Measurements from ENCODE around the gene BAIAP2L2. TPM values are rescaled to one million over a fixed set of nuclear protein-coding genes. Genes with fewer than 3 reads are reported as not detected.

Gene BAIAP2L2
- total RNA-seq, 2 donors from 2014 or later = 2.5 TPM; not detected in 1

DNA sequence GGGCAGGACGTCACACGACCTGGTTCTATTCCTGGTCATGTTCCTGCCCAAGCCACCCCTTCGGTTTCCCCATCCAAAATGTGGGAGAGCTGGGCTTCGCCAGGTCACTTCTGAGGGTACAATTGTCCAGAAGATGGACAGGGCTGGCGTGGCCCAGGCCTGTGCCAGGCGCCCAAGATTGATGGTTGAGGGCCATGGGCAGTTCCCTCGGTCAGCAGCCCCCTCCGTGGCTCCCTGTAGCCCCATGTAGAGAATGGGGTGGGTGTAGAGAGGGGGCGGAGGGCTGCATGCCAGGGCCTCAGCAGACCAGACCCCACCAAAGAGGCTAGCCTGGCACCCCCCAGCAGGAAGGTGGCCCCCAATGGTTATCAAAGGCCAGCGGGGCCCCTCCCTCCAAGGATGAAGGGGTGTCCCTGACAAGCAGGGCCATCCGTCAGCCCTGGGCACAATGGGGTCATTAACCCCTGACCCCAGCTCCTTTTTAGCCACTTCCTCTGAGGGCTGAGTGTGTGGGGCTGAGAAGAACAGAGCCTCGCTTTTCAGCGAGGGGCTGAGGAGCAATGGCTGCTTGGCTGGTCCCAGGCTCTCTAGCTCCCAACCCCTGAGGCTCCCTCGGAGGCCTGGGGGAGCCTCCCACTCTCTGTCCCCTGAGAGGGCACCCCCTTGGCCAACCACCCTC, 64.3 kb downstream of the BAIAP2L2 start:
- H3K27me3 ChIP-seq (replicated peaks; ENCODE audit: insufficient read depth) = no peaks in the 10 kb centered on the region
- no peaks in the 10 kb centered on the region for H3K9me3 ChIP-seq
- H3K4me1 ChIP-seq (ENCODE audit: control insufficient read depth in 1 of 2, low read depth in 2 of 2) = no peaks in the 10 kb centered on the region
- ATAC-seq (ENCODE audit: insufficient number of reproducible peaks, low FRiP score, low read depth) = no peak
- H3K4me3 ChIP-seq = no peak overlapping the region
- H3K36me3 ChIP-seq = no peaks in the 10 kb centered on the region
- TF ChIP-seq, protein P1, sequence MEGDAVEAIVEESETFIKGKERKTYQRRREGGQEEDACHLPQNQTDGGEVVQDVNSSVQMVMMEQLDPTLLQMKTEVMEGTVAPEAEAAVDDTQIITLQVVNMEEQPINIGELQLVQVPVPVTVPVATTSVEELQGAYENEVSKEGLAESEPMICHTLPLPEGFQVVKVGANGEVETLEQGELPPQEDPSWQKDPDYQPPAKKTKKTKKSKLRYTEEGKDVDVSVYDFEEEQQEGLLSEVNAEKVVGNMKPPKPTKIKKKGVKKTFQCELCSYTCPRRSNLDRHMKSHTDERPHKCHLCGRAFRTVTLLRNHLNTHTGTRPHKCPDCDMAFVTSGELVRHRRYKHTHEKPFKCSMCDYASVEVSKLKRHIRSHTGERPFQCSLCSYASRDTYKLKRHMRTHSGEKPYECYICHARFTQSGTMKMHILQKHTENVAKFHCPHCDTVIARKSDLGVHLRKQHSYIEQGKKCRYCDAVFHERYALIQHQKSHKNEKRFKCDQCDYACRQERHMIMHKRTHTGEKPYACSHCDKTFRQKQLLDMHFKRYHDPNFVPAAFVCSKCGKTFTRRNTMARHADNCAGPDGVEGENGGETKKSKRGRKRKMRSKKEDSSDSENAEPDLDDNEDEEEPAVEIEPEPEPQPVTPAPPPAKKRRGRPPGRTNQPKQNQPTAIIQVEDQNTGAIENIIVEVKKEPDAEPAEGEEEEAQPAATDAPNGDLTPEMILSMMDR (IDR thresholded peaks at IDR 0.05) = no peak
- H3K27ac ChIP-seq = no peak overlapping the region
- no peak for DNase-seq (ENCODE audit: low spot score)

DNA sequence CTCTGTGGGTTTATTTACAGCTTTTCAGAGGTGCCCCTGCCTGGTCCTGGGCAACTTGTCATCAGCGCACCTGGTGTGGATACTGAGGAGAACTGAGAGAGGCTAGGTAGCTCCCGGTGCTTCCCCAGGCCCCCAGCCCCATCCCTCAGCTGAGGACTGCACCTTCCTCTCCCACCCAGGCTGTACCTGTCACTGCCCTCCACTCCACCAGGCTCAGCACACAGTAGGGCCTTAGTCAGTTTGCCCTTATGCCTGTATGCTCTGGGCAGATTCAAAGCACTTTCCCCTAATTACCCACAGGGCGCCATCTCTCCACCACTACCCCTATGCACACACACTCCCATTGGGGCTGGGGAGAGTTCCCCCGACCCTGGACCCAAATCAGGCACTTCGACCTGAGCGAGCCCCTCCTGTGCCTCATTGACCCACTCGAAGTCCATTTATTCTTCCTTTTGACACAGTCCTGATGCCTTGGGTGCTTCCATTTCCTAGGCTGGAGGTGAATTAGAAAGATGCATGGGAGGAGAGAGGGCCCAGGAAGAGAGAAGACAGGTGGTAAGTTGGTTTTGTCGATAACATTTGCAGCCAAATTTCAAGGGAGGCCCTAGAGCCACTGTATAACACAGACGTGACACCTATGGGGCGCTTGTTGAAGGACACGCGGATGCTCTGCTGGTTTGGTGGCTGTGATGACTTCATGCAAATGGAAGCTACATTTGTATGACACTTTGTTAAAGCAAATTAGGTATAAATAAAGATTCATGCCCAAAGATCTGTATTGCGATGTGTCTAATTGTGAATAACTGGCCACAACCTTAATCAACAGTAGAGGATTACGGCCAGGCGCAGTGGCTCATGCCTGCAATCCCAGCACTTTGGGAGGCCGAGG, 67.1 kb downstream of the BAIAP2L2 start:
- DNase-seq (ENCODE audit: low spot score) (no peak), ATAC-seq (ENCODE audit: insufficient number of reproducible peaks, low FRiP score, low read depth) (no peak)
- Histone ChIP-seq H3K36me3 (no peaks in the 10 kb centered on the region), H3K27ac (no peak overlapping the region), H3K4me3 (no peak overlapping the region), H3K27me3 (replicated peaks; ENCODE audit: insufficient read depth) (no peaks in the 10 kb centered on the region), H3K4me1 (ENCODE audit: control insufficient read depth in 1 of 2, low read depth in 2 of 2) (peaks cover 0 to 14% of the 10 kb centered on the region in 2 donors), H3K9me3 (no peaks in the 10 kb centered on the region)
- TF ChIP-seq, protein P1 (IDR thresholded peaks at IDR 0.05) = no peak

DNA sequence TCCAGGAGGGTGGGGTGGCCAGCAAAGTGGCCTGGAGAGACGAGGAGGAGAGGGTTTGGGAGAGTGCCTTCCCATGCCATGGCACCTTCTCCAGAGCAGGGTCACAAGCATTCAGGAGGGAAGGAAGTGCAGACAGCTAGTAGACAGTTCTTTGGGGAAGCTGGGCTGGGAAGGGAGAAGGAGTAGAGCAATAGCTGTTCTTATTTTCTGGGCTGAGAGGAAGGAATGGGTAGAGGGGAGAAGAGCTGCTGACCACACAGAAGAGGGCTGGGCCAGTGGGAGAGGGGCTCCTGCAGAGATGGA, 68.0 kb downstream of the BAIAP2L2 start:
- TF ChIP-seq, protein P1 (IDR thresholded peaks at IDR 0.05) = no peak
- H3K4me3 ChIP-seq = no peak overlapping the region
- ATAC-seq (ENCODE audit: insufficient number of reproducible peaks, low FRiP score, low read depth) = no peak
- no peak for DNase-seq (ENCODE audit: low spot score)
- no peaks in the 10 kb centered on the region for H3K27me3 ChIP-seq (replicated peaks; ENCODE audit: insufficient read depth)
- no peak overlapping the region for H3K27ac ChIP-seq
- H3K9me3 ChIP-seq = no peaks in the 10 kb centered on the region
- no peaks in the 10 kb centered on the region for H3K36me3 ChIP-seq
- H3K4me1 ChIP-seq (ENCODE audit: control insufficient read depth in 1 of 2, low read depth in 2 of 2) = peaks cover 0 to 14% of the 10 kb centered on the region in 2 donors

DNA sequence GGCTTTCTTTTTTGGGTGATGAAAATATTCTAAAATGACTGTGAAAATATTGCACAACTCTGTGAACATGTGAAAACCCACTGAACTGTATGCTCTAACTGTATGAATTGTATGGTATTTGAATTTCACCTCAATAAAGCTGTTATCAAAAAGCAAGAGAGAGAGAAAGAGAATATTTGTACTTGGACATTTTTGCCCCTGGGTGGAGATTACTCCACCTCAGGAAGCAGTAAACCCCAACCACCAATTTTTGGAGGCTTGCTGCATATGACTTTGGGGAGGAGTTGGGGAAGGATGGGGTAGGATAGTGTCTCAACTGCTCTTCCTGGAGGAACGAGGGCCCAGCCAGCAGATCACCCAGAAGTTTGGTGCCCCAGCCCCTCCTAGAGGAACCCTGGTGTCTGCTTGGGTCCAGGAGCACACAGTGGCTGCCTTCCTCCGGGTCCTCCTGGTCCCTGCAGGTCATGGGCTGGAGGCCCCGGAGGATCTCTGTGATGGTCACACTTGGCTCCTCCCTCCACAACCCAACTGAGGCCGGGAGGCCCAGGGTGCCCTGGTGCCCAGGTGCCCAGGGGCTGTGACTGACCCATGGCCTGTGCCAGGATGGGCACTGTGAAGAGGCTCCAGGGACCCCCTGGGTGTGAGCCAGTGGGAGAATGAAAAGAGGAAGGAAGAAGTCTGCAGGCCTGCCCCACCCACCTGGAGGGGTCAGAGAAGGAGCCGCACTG, 68.6 kb downstream of the BAIAP2L2 start:
- ATAC-seq (ENCODE audit: insufficient number of reproducible peaks, low FRiP score, low read depth) = no peak
- Histone ChIP-seq H3K27me3 (replicated peaks; ENCODE audit: insufficient read depth) (no peaks in the 10 kb centered on the region), H3K4me3 (no peak overlapping the region), H3K9me3 (no peaks in the 10 kb centered on the region), H3K27ac (no peak overlapping the region), H3K36me3 (no peaks in the 10 kb centered on the region), H3K4me1 (ENCODE audit: control insufficient read depth in 1 of 2, low read depth in 2 of 2) (peaks cover 0 to 14% of the 10 kb centered on the region in 2 donors)
- DNase-seq (ENCODE audit: low spot score) = no peak
- TF ChIP-seq, protein P1 (IDR thresholded peaks at IDR 0.05) = no peak
